Stimulated activated CD8-positive, alpha-beta memory T cell treated with anti-CD3 and anti-CD28 coated beads, Interleukin-15, amount 100 ng/mL, for 4 hours (primary cell): ENCODE results near the gene CINP.

Experiments
- DNase-seq, 2 donors: peaks; one replicate each; pipeline ENCODE4 v3.0.0-alpha.2; 2020; ENCODE audit warnings: low read depth in 2 of 2

CINP gene

GRCh38 chr14:102362545-102363181, at the start of gene CINP, which contains the start of gene TECPR2:
TSS of gene CINP (minus strand) at chr14:102362890. CDS start at chr14:102362851, 39 bp downstream.
TSS of gene TECPR2 (plus strand) at chr14:102362941. CDS start at chr14:102376722, 13,781 bp downstream.
- DNase-seq, result peak; percentile 93 to 95

- DNase-seq, result no peak
Measured at GRCh38 chr14:102408724-102409123, 46.0 kb upstream of the CINP start.

GRCh38 chr14:102407258-102407657, 44.6 kb upstream of the CINP start:
- DNase-seq, result no peak

- DNase-seq, result no peak
Measured at GRCh38 chr14:102403028-102403427, 40.3 kb upstream of the CINP start.

- DNase-seq, result no peak
Measured at GRCh38 chr14:102396521-102396920, 33.8 kb upstream of the CINP start.

- no peak for DNase-seq
Measured at GRCh38 chr14:102394717-102395375, 32.2 kb upstream of the CINP start.

- no peak for DNase-seq
Measured at GRCh38 chr14:102392506-102392905, 29.8 kb upstream of the CINP start.

- DNase-seq, result no peak
Measured at GRCh38 chr14:102390064-102390855, 27.6 kb upstream of the CINP start.

- DNase-seq, result no peak
Measured at GRCh38 chr14:102389246-102389645, 26.6 kb upstream of the CINP start.

- DNase-seq, result no peak
Measured at GRCh38 chr14:102387086-102387485, 24.4 kb upstream of the CINP start.

GRCh38 chr14:102378830-102379229, 16.1 kb upstream of the CINP start:
- DNase-seq, result no peak

GRCh38 chr14:102377696-102378095, 15.0 kb upstream of the CINP start:
- DNase-seq, result no peak

- no peak for DNase-seq
Measured at GRCh38 chr14:102375119-102375518, 12.4 kb upstream of the CINP start.

- DNase-seq, result no peak
Measured at GRCh38 chr14:102374264-102374663, 11.6 kb upstream of the CINP start.

- no peak for DNase-seq
Measured at GRCh38 chr14:102373110-102373509, 10.4 kb upstream of the CINP start.

- DNase-seq, result no peak
Measured at GRCh38 chr14:102371361-102371760, 8.7 kb upstream of the CINP start.

- DNase-seq, result no peak
Measured at GRCh38 chr14:102370305-102370809, 7.7 kb upstream of the CINP start.

- no peak for DNase-seq
Measured at GRCh38 chr14:102363182-102363943, 673 bp upstream of the CINP start.

GRCh38 chr14:102362084-102362483, 606 bp downstream of the CINP start:
- peak; percentile 5 to 31 for DNase-seq

- DNase-seq, result no peak
Measured at GRCh38 chr14:102360388-102360787, 2.3 kb downstream of the CINP start.

- DNase-seq, result no peak
Measured at GRCh38 chr14:102359341-102359740, 3.3 kb downstream of the CINP start.

- DNase-seq, result no peak
Measured at GRCh38 chr14:102356280-102356679, 6.4 kb downstream of the CINP start.
